Purkinje cell (primary cell): Measurements from ENCODE around the gene CLTC. TPM values are rescaled to one million over a fixed set of nuclear protein-coding genes. Genes with fewer than 3 reads are reported as not detected.

Experiments used
- polyA plus RNA-seq: library from polyadenylated mRNA; unstranded; fragments of >200 nt; fragmentation: Nextera tagmentation; gene quantifications from 2 replicates; pipeline ENCODE4 v1.2.1, GENCODE V29; 2014

The CLTC gene
- 352 and 379 TPM in 2 replicates for polyA plus RNA-seq

GRCh38 chr17:59619298-59620063, at the start of gene CLTC:
Gene CLTC, plus strand, starts transcription at chr17:59619895. Its CDS starts 237 bp downstream, at chr17:59620132.

GRCh38 chr17:59707149-59707970, 87.7 kb downstream of the CLTC start, which contains the start of the genes PTRH2 and VMP1:
Gene PTRH2, minus strand, starts transcription at chr17:59707430. Its CDS starts 9,452 bp downstream, at chr17:59697978.
Gene VMP1, plus strand, starts transcription at chr17:59707654. Its CDS starts 23,793 bp downstream, at chr17:59731447.

Other genes starting within 250 kb of the CLTC start
- gene DHX40, start 54.3 kb upstream of the CLTC start, polyA plus RNA-seq: 17.0 and 18.0 TPM in 2 replicates
- 59.4 and 83.3 TPM in 2 replicates for gene PTRH2, start 87.5 kb downstream of the CLTC start, polyA plus RNA-seq
- 127 and 195 TPM in 2 replicates for gene VMP1, start 87.8 kb downstream of the CLTC start, polyA plus RNA-seq